K562 (cell line): ENCODE measurements around the gene EEF2K. TPM values are rescaled to one million over a fixed set of nuclear protein-coding genes. Genes with fewer than 3 reads are reported as not detected.
A peak's percentile ranks its signal among the peaks of the same experiment; 100 is the strongest.

Experiments
- ATAC-seq: fragments of 200-7000 bp; cut with Tn5 transposase; 3 replicates; pipeline ENCODE4 v1.9.1; 2020; ENCODE audit warnings: moderate library complexity
- BruUV-seq: library from RNA; stranded (reverse); fragments of 400-500 nt; replicated peaks from 2 replicates; lab custom pipeline; 2021; lab: Mats Ljungman, UMichigan
- CTCF ChIA-PET: fragments of 300-600 bp; formaldehyde crosslinking; extraction: SDS; loops from one replicate; lab custom pipeline; 2021; ENCODE audit warnings: low intra/inter-chr PET ratio; lab: Yijun Ruan, JAX
- POLR2A ChIA-PET: fragments of 300-600, 350-650 bp; sonication (Branson Sonifier 250); formaldehyde crosslinking; extraction: SDS; loops from one replicate; lab custom pipeline; 2021; ENCODE audit warnings: antibody characterized with exemption, inconsistent platforms; lab: Yijun Ruan, JAX
- DNase-seq, 4 experiments: peaks; one replicate each; pipeline versions ENCODE4 v3.0.0 to v3.0.0-alpha.2; 2011 to 2018; ENCODE audit warnings: low spot score in 3 of 4, mixed read lengths in 3 of 4; ENCODE audit errors: extremely low read depth in 1 of 4
- FAIRE-seq: peaks from 2 replicates; lab custom pipeline; 2011; peaks lifted over from hg19 to GRCh38; lab: Jason Lieb, UNC
- H2AFZ ChIP-seq: 2 replicates; pipeline ENCODE4 v1.6.0; 2011; ENCODE audit warnings: low read depth, low read length, control low read depth, inconsistent platforms
- H3K27ac ChIP-seq: fragments of 200-600 bp; 3 replicates; pipeline ENCODE4 v1.8.0; 2011; ENCODE audit warnings: low read depth, mild to moderate bottlenecking, control low read depth, inconsistent platforms, low read length, moderate library complexity, mixed read lengths; ENCODE audit errors: extremely low read depth
- H3K27me3 ChIP-seq, 2 experiments: fragments of 300-600 bp in 1 of 2; 2 replicates in 1 of 2; 3 replicates in 1 of 2; pipeline versions ENCODE4 v1.6.0 to v1.8.0; 2011; ENCODE audit warnings: inconsistent platforms in 2 of 2, low read length in 2 of 2, mild to moderate bottlenecking in 1 of 2, mixed read lengths in 1 of 2, moderate library complexity in 1 of 2; ENCODE audit not compliant: control insufficient read depth in 2 of 2, insufficient read depth in 2 of 2
- H3K36me3 ChIP-seq: fragments of 300-600 bp; 3 replicates; pipeline ENCODE4 v1.8.0; 2011; ENCODE audit warnings: mild to moderate bottlenecking, low read length, inconsistent platforms; ENCODE audit not compliant: control insufficient read depth, insufficient read depth
- H3K4me1 ChIP-seq, 2 experiments: fragments of 200-600 bp in 1 of 2; replicated peaks in 1 of 2; 2 replicates in 1 of 2; 3 replicates in 1 of 2; pipeline versions ENCODE4 v1.5.1 to v1.8.0; 2011; ENCODE audit warnings: inconsistent platforms in 2 of 2, low read length in 2 of 2, mild to moderate bottlenecking in 1 of 2, mixed read lengths in 1 of 2, moderate library complexity in 1 of 2; ENCODE audit not compliant: control insufficient read depth in 2 of 2, insufficient read depth in 2 of 2
- H3K4me2 ChIP-seq: 2 replicates; pipeline ENCODE4 v1.6.1; 2011; ENCODE audit warnings: low read length, control low read depth, inconsistent platforms, mixed read lengths; ENCODE audit not compliant: insufficient read depth
- H3K4me3 ChIP-seq: fragments of 200-600 bp; sonication (generic), shearing (Covaris generic); 2 replicates; pipeline ENCODE4 v1.5.1; 2016; ENCODE audit warnings: control low read depth, inconsistent platforms
- H3K79me2 ChIP-seq: fragments of 200-600 bp; 3 replicates; pipeline ENCODE4 v1.8.0; 2011; ENCODE audit warnings: low read length, inconsistent platforms; ENCODE audit not compliant: control insufficient read depth, insufficient read depth
- H3K9ac ChIP-seq, 2 experiments: 2 replicates each; pipeline versions ENCODE4 v1.6.0 to v1.6.1; 2011; ENCODE audit warnings: low read depth in 2 of 2, low read length in 2 of 2, control low read depth in 1 of 2, inconsistent platforms in 1 of 2, mild to moderate bottlenecking in 1 of 2, mixed read lengths in 1 of 2; ENCODE audit not compliant: insufficient read depth in 1 of 2
- H3K9me1 ChIP-seq: one replicate; pipeline ENCODE4 v1.6.0; 2011; ENCODE audit warnings: inconsistent platforms, mild to moderate bottlenecking, low read length, moderate library complexity; ENCODE audit not compliant: control insufficient read depth, insufficient read depth
- H3K9me3 ChIP-seq: replicated peaks from 2 replicates; pipeline ENCODE4 v1.5.1; 2011; ENCODE audit warnings: low read depth, low read length, inconsistent platforms; ENCODE audit not compliant: control insufficient read depth, insufficient read depth
- H4K20me1 ChIP-seq: replicated peaks from 2 replicates; pipeline ENCODE4 v1.6.1; 2011; ENCODE audit warnings: low read length, inconsistent platforms, mixed read lengths; ENCODE audit not compliant: control insufficient read depth, insufficient read depth
- IRF1 ChIP-seq: sonication (generic); formaldehyde crosslinking; IDR thresholded peaks from 2 replicates; pipeline ENCODE4 v1.8.0; 2022; ENCODE audit warnings: missing genetic modification reagents, mild to moderate bottlenecking, borderline replicate concordance
- KAT7 ChIP-seq: sonication (generic); formaldehyde crosslinking; IDR thresholded peaks from 2 replicates; pipeline ENCODE4 v1.8.0; 2022; ENCODE audit warnings: missing genetic modification reagents, mild to moderate bottlenecking, borderline replicate concordance
- MNT ChIP-seq, 2 experiments: fragments of 450-650 bp; conservative IDR thresholded peaks; 2 replicates each; pipeline ENCODE4 v1.6.1; 2017; ENCODE audit warnings: mild to moderate bottlenecking in 2 of 2, moderate library complexity in 2 of 2
- RBM17 ChIP-seq: fragments of 200-400 bp; formaldehyde crosslinking; IDR thresholded peaks from 2 replicates; pipeline ENCODE4 v1.6.1; 2017; ENCODE audit warnings: low read depth, mild to moderate bottlenecking, low read length, borderline replicate concordance
- RFX5 ChIP-seq: IDR thresholded peaks from 2 replicates; pipeline ENCODE4 v1.6.1; 2011; ENCODE audit warnings: low read depth, mild to moderate bottlenecking, improper control_type of control experiment, low read length
- THRB ChIP-seq: fragments of 450-650 bp; formaldehyde crosslinking; conservative IDR thresholded peaks from 2 replicates; pipeline ENCODE4 v1.4.0; 2022; ENCODE audit warnings: mild to moderate bottlenecking, missing genetic modification characterization
- ZBTB11 ChIP-seq, 3 experiments: fragments of 200-800 bp in 1 of 3; fragments of 250-450 bp in 1 of 3; fragments of 450-650 bp in 1 of 3; sonication (Bioruptor Pico) in 1 of 3; sonication (Bioruptor generic) in 1 of 3; formaldehyde crosslinking in 1 of 3; IDR thresholded peaks; 2 replicates each; pipeline versions ENCODE4 v1.6.1 to v1.8.0; 2016 to 2022; ENCODE audit warnings: mild to moderate bottlenecking in 2 of 3, missing genetic modification characterization in 2 of 3, missing compliant biosample characterization in 1 of 3, moderate library complexity in 1 of 3
- ZNF699 ChIP-seq: fragments of 250-450 bp; sonication (Bioruptor Pico); IDR thresholded peaks from 2 replicates; pipeline ENCODE4 v1.8.0; 2021; ENCODE audit warnings: mild to moderate bottlenecking, moderate library complexity; ENCODE audit not compliant: insufficient replicate concordance
- WGBS: fragments of 100-300 bp; shearing (Covaris generic); methylation state at CpG from one replicate; pipeline ENCODE4 v1.1.6; 2016; ENCODE audit warnings: low coverage, mixed read lengths; ENCODE audit not compliant: insufficient coverage; ENCODE audit errors: missing lambda C conversion rate; 5-methylcytosine and 5-hydroxymethylcytosine counted together
- in situ Hi-C: fragments of 300-500 bp; cut with MboI; formaldehyde crosslinking; loops from 4 replicates; pipeline ENCODE4 v1.15.0; 2018; ENCODE audit warnings: inconsistent platforms, mixed read lengths
- intact Hi-C: fragments of 100-400 bp; cut with micrococcal nuclease; formaldehyde crosslinking; loops from 2 replicates; pipeline ENCODE4 v1.14.2; 2022
- polyA plus RNA-seq, 8 experiments: library from polyadenylated mRNA; depleted of rRNA in 4 of 8; stranded (reverse) in 5 of 8; unstranded in 3 of 8; fragments of >200 nt; fragmentation: Nextera tagmentation in 2 of 8; fragmentation: Illumina TruSeq in 1 of 8; extraction: Ambion mirVana in 2 of 8; extraction: Trizol in 1 of 8; gene quantifications; 2 replicates each; pipeline versions ENCODE4 v1.2.1 to v1.2.3, GENCODE V29; 2011 to 2014; ENCODE audit warnings: inconsistent platforms in 1 of 8, missing spikeins in 1 of 8
- total RNA-seq, 7 experiments: library from RNA; depleted of rRNA in 6 of 7; stranded (reverse); fragments of >200 nt in 6 of 7; fragmentation: Illumina TruSeq in 2 of 7; extraction: Trizol in 2 of 7; gene quantifications; 2 replicates each; pipeline versions ENCODE4 v1.2.1 to v1.2.3, GENCODE V29; 2011 to 2021; ENCODE audit warnings: low replicate concordance in 1 of 7

The EEF2K gene
- total and polyA plus RNA-seq, 9 of the 15 experiments (the other 6 are each of a cell fraction or from before 2014, with no cell fraction given): 3.0 to 35.2 (median 12.2) TPM

- TF ChIP-seq IRF1 (no peak), KAT7 (CRISPR knock-in tag) (no peak), RBM17 (no peak)
These were observed 27.8 kb upstream of the EEF2K start (continued) for GRCh38 chr16:22177968-22178930.

GRCh38 chr16:22181426-22181825, 24.7 kb upstream of the EEF2K start:
- intact Hi-C loops: no loop called here
- H3K4me1 ChIP-seq: no peaks in the 10 kb centered on the region
- H3K27ac ChIP-seq: no peak overlapping the region
- no peak for DNase-seq
- no peak overlapping the region for H3K4me3 ChIP-seq
- H3K79me2 ChIP-seq: no peaks in the 10 kb centered on the region
- no peak for FAIRE-seq
- no peak for ATAC-seq
- no TSS peak for BruUV-seq
- H3K27me3 ChIP-seq: peaks cover 40 to 72% of the 10 kb centered on the region in 2 experiments
- no peaks in the 10 kb centered on the region; the same call in 1 of the 2 replicates for H4K20me1 ChIP-seq
- in situ Hi-C loops: loop anchor here (5.0 to 10.0 kb wide), 2 partner anchors 184 to 597 kb away; no protein-coding TSS in a partner anchor
- no peak overlapping the region for H2AFZ ChIP-seq
- CTCF ChIA-PET: no interaction called here
- no peaks in the 10 kb centered on the region for H3K9me3 ChIP-seq
- 1% methylated on average over 11 of the region's 11 CpGs for WGBS
- H3K36me3 ChIP-seq: no peaks in the 10 kb centered on the region
- H3K9me1 ChIP-seq: no peaks in the 10 kb centered on the region
- H3K9ac ChIP-seq: peak overlapping the region in 1 of 2 experiments; percentile 28; a peak in 2 of 4 replicates
- POLR2A ChIA-PET: no interaction called here
- H3K4me2 ChIP-seq: no peak overlapping the region
- no peak for TF ChIP-seq RFX5
- TF ChIP-seq MNT (conservative IDR thresholded peaks at IDR 0.05): no peak
- TF ChIP-seq THRB: no peak
- no peak for TF ChIP-seq ZBTB11 (CRISPR knock-in tag; IDR thresholded peaks at IDR 0.05)
- TF ChIP-seq ZNF699 (CRISPR knock-in tag): no peak
